ENCODE measurements around the gene SEPTIN11.

The SEPTIN11 gene

DNA sequence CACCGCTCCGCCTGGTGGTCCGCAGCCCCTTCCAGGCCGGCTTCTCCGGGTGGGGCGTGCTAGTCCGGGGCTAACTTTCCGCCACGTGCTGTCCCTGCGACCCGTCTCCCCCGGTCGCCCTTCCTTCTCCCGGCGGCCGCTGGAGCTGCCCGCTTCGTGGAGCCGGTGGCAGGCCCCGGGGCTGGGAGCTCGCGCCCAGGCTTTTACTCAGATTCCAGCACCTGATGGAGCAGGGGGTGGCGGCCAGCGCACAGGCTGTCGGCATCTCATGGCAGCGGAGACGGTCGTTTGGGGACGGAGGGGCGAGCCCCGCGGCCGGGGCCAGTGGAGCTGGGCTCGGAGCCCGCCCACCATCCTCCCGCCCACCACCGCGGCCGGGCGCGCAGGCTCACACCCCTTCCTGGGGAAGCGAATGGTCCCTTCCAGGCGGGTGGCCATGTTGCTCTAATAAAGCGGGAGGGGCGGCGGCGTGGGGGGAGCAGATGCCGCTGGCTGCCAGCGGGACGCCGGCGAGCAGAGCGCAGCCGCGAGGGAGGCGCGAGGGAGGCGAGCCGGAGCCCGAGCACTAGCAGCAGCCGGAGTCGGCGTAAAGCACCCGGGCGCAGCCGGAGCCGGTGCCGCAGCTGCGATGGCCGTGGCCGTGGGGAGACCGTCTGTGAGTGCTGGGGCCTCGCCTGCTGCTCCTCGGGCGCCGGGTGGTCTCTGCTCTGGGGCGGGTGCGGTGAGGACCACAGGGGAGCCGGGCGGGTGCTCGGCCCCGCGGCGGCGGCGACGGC is at the start of gene SEPTIN11:
SEPTIN11 (plus strand) TSS at position 477 of the 776 bp plus-strand sequence; CDS start at position 629, 152 bp downstream.
- TF ChIP-seq, protein P1, sequence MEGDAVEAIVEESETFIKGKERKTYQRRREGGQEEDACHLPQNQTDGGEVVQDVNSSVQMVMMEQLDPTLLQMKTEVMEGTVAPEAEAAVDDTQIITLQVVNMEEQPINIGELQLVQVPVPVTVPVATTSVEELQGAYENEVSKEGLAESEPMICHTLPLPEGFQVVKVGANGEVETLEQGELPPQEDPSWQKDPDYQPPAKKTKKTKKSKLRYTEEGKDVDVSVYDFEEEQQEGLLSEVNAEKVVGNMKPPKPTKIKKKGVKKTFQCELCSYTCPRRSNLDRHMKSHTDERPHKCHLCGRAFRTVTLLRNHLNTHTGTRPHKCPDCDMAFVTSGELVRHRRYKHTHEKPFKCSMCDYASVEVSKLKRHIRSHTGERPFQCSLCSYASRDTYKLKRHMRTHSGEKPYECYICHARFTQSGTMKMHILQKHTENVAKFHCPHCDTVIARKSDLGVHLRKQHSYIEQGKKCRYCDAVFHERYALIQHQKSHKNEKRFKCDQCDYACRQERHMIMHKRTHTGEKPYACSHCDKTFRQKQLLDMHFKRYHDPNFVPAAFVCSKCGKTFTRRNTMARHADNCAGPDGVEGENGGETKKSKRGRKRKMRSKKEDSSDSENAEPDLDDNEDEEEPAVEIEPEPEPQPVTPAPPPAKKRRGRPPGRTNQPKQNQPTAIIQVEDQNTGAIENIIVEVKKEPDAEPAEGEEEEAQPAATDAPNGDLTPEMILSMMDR (conservative IDR thresholded peaks at IDR 0.05; ENCODE audit: low read depth, low read length) = no peak
- peak within 1 kb of the TSS; percentile 93 for H3K4me3 ChIP-seq (ENCODE audit: low read depth, low read length)
- DNase-seq (ENCODE audit: low read depth) = peak; percentile 97

- DNase-seq (ENCODE audit: low read depth) = no peak
- TF ChIP-seq, protein P1 (conservative IDR thresholded peaks at IDR 0.05; ENCODE audit: low read depth, low read length) = no peak
- H3K4me3 ChIP-seq (ENCODE audit: low read depth, low read length) = no peak overlapping the region
Measured at GRCh38 chr4:76902233-76902890, 47.2 kb upstream of the SEPTIN11 start.

DNA sequence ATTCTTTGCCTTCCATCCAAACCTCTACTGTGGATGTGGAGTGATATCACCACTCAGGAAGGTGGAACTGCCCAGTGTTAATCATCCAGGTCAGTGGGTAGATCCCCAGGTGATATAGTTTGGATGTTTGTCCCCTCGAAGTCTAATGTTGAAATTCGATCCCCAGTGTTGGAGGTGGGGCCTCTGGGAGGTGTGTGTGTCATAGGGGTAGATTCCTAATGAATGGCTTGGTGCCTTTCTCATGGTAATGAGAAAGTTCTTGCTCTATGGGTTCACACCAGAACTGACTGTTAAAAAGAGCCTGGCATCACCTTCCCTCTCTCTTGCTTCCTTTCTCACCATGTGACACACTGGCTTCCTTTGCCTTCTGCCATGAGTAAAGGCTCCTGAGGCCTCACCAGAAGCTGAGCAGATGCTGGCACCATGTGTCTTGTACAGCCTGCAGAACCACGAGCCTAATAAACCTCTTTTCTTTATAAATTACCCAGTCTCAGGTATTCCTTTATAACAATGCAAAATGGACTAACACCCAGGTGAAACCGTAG is 44.8 kb upstream of the SEPTIN11 start:
- no peak overlapping the region for H3K4me3 ChIP-seq (ENCODE audit: low read depth, low read length)
- TF ChIP-seq, protein P1 (conservative IDR thresholded peaks at IDR 0.05; ENCODE audit: low read depth, low read length) = no peak
- DNase-seq (ENCODE audit: low read depth) = no peak

GRCh38 chr4:76905521-76905920 is 44.0 kb upstream of the SEPTIN11 start:
- DNase-seq (ENCODE audit: low read depth) = peak; percentile 85
- TF ChIP-seq, protein P1 (conservative IDR thresholded peaks at IDR 0.05; ENCODE audit: low read depth, low read length) = no peak

GRCh38 chr4:76909711-76910110 is 39.8 kb upstream of the SEPTIN11 start:
- no peak overlapping the region for H3K4me3 ChIP-seq (ENCODE audit: low read depth, low read length)
- TF ChIP-seq, protein P1 (conservative IDR thresholded peaks at IDR 0.05; ENCODE audit: low read depth, low read length) = no peak
- DNase-seq (ENCODE audit: low read depth) = no peak

More at GRCh38 chr4:76905521-76905920, 44.0 kb upstream of the SEPTIN11 start:
- no peak overlapping the region for H3K4me3 ChIP-seq (ENCODE audit: low read depth, low read length)

GRCh38 chr4:76920715-76921114 is 28.8 kb upstream of the SEPTIN11 start:
- DNase-seq (ENCODE audit: low read depth) = no peak
- no peak overlapping the region for H3K4me3 ChIP-seq (ENCODE audit: low read depth, low read length)
- TF ChIP-seq, protein P1 (conservative IDR thresholded peaks at IDR 0.05; ENCODE audit: low read depth, low read length) = no peak

Data from choroid plexus epithelial cell (primary cell).